GM12878 (cell line): Measurements from ENCODE around the gene SUPT3H. TPM values are rescaled to one million over a fixed set of nuclear protein-coding genes. Genes with fewer than 3 reads are reported as not detected.

Experiments
- ATAC-seq: fragments of 200-7000 bp; cut with Tn5 transposase; 3 replicates; pipeline ENCODE4 v1.9.1; 2020; ENCODE audit warnings: mild to moderate bottlenecking, moderate library complexity
- BruUV-seq: library from RNA; stranded (reverse); fragments of 400-500 nt; replicated peaks from 2 replicates; lab custom pipeline; 2021; lab: Mats Ljungman, UMichigan
- CTCF ChIA-PET: fragments of 300-600 bp; sonication (Branson Sonifier 250); formaldehyde crosslinking; extraction: SDS; loops from one replicate; lab custom pipeline; 2021; ENCODE audit warnings: inconsistent platforms; lab: Yijun Ruan, JAX
- POLR2A ChIA-PET: fragments of 350-600 bp; formaldehyde crosslinking; extraction: SDS; loops from one replicate; lab custom pipeline; 2021; ENCODE audit warnings: inconsistent platforms; lab: Charles Lee
- RAD21 ChIA-PET: fragments of 300-600 bp; sonication (Branson Sonifier 250); formaldehyde crosslinking; loops from one replicate; lab custom pipeline; 2023; ENCODE audit warnings: antibody characterized with exemption; ENCODE audit not compliant: unreplicated experiment; lab: Charles Lee
- SMC1A ChIA-PET: fragments of 300-600 bp; sonication (Branson Sonifier 250); formaldehyde crosslinking; loops from one replicate; lab custom pipeline; 2023; ENCODE audit not compliant: unreplicated experiment, uncharacterized antibody; lab: Charles Lee
- DNase-seq: peaks from one replicate; pipeline ENCODE4 v3.0.0-alpha.2; 2011; ENCODE audit warnings: low read depth, low spot score
- FAIRE-seq: peaks from 3 replicates; lab custom pipeline; 2011; peaks lifted over from hg19 to GRCh38; lab: Jason Lieb, UNC
- H2AFZ ChIP-seq: 2 replicates; pipeline ENCODE4 v1.6.0; 2011; ENCODE audit warnings: low read depth, low read length, control low read depth; ENCODE audit not compliant: control insufficient read depth
- H3K27ac ChIP-seq: 2 replicates; pipeline ENCODE4 v1.5.1; 2011; ENCODE audit warnings: control low read depth; ENCODE audit not compliant: control insufficient read depth, insufficient read depth
- H3K27me3 ChIP-seq, 2 experiments: replicated peaks in 1 of 2; 2 replicates each; pipeline versions ENCODE4 v1.6.0 to v1.6.1; 2011; ENCODE audit warnings: low read length in 1 of 2; ENCODE audit not compliant: control insufficient read depth in 2 of 2, insufficient read depth in 2 of 2
- H3K36me3 ChIP-seq, 2 experiments: 2 replicates each; pipeline ENCODE4 v1.5.1; 2011; ENCODE audit warnings: low read length in 1 of 2; ENCODE audit not compliant: control insufficient read depth in 2 of 2, insufficient read depth in 2 of 2
- H3K4me1 ChIP-seq: 2 replicates; pipeline ENCODE4 v1.6.1; 2011; ENCODE audit warnings: mild to moderate bottlenecking, low read length, moderate library complexity, mixed read lengths; ENCODE audit not compliant: control insufficient read depth, insufficient read depth
- H3K4me2 ChIP-seq: 2 replicates; pipeline ENCODE4 v1.6.0; 2011; ENCODE audit warnings: control low read depth; ENCODE audit not compliant: control insufficient read depth, insufficient read depth
- H3K4me3 ChIP-seq: fragments of 200-600 bp; sonication (generic); 2 replicates; pipeline ENCODE4 v1.5.1; 2016
- H3K79me2 ChIP-seq: 2 replicates; pipeline ENCODE4 v1.6.0; 2011; ENCODE audit warnings: low read length; ENCODE audit not compliant: control insufficient read depth, insufficient read depth
- H3K9ac ChIP-seq: 2 replicates; pipeline ENCODE4 v1.8.0; 2011; ENCODE audit warnings: low read length, control low read depth, mixed read lengths; ENCODE audit not compliant: control insufficient read depth, insufficient read depth
- H3K9me3 ChIP-seq: replicated peaks from 3 replicates; pipeline ENCODE4 v1.5.1; 2011; ENCODE audit warnings: mild to moderate bottlenecking, low read length; ENCODE audit not compliant: control insufficient read depth, insufficient read depth
- H4K20me1 ChIP-seq: 2 replicates; pipeline ENCODE4 v1.6.0; 2011; ENCODE audit not compliant: control insufficient read depth, insufficient read depth
- EGR1 ChIP-seq, 2 experiments: IDR thresholded peaks; 1 replicate in 1 of 2; 2 replicates in 1 of 2; pipeline ENCODE4 v1.6.1; 2011 to 2012; ENCODE audit warnings: low read depth in 2 of 2, low read length in 2 of 2, borderline replicate concordance in 1 of 2, mild to moderate bottlenecking in 1 of 2, moderate library complexity in 1 of 2
- HDAC6 ChIP-seq: fragments of 200-600 bp; sonication (generic); IDR thresholded peaks from one replicate; pipeline ENCODE4 v1.8.0; 2017; ENCODE audit warnings: antibody characterized with exemption; ENCODE audit not compliant: unreplicated experiment
- KAT2A ChIP-seq: conservative IDR thresholded peaks from 2 replicates; pipeline ENCODE4 v1.6.1; 2011; ENCODE audit warnings: low read depth, low read length; ENCODE audit not compliant: control insufficient read depth
- MEF2A ChIP-seq: IDR thresholded peaks from 2 replicates; pipeline ENCODE4 v1.6.1; 2011; ENCODE audit warnings: low read depth, mild to moderate bottlenecking, low read length, moderate library complexity; ENCODE audit not compliant: insufficient read depth
- MTA2 ChIP-seq: fragments of 450-650 bp; IDR thresholded peaks from 2 replicates; pipeline ENCODE4 v1.6.1; 2016; ENCODE audit warnings: low read depth, mild to moderate bottlenecking, moderate library complexity
- NFYA ChIP-seq: IDR thresholded peaks from 2 replicates; pipeline ENCODE4 v1.6.1; 2011; ENCODE audit warnings: low read depth, mild to moderate bottlenecking, low read length, improper control_type of control experiment, borderline replicate concordance
- NR2C1 ChIP-seq: fragments of 450-650 bp; IDR thresholded peaks from 2 replicates; pipeline ENCODE4 v1.6.1; 2017; ENCODE audit warnings: antibody characterized with exemption, mild to moderate bottlenecking, moderate library complexity
- SUZ12 ChIP-seq: fragments of 200-600 bp; sonication (generic); IDR thresholded peaks from one replicate; pipeline ENCODE4 v1.6.1; 2018; ENCODE audit warnings: antibody characterized with exemption, mild to moderate bottlenecking; ENCODE audit not compliant: unreplicated experiment
- TAF1 ChIP-seq: IDR thresholded peaks from 2 replicates; pipeline ENCODE4 v1.6.1; 2011; ENCODE audit warnings: mild to moderate bottlenecking, low read depth, low read length, borderline replicate concordance
- TCF7 ChIP-seq: IDR thresholded peaks from 2 replicates; pipeline ENCODE4 v1.6.1; 2014; ENCODE audit warnings: antibody characterized with exemption, borderline replicate concordance
- WGBS: methylation state at CpG from one replicate; pipeline ENCODE4 v1.1.6; 2016; ENCODE audit warnings: low lambda C conversion rate; ENCODE audit not compliant: insufficient replicate concordance, insufficient coverage; ENCODE audit errors: missing lambda C conversion rate; 5-methylcytosine and 5-hydroxymethylcytosine counted together
- in situ Hi-C: fragments of 300-500 bp; cut with MboI; formaldehyde crosslinking; loops from 9 replicates; pipeline ENCODE4 v1.14.3; 2018; ENCODE audit warnings: mixed read lengths
- intact Hi-C: fragments of 100-400 bp; cut with micrococcal nuclease; formaldehyde crosslinking; loops from one replicate; pipeline ENCODE4 v1.14.2; 2022; ENCODE audit not compliant: unreplicated experiment
- polyA plus RNA-seq, 11 experiments: library from polyadenylated mRNA; depleted of rRNA in 4 of 11; unstranded in 6 of 11; stranded (reverse) in 5 of 11; fragments of >200 nt; fragmentation: Nextera tagmentation in 4 of 11; fragmentation: Illumina TruSeq in 1 of 11; extraction: Ambion mirVana in 4 of 11; extraction: Trizol in 1 of 11; gene quantifications; 1 replicate in 1 of 11; 2 replicates in 10 of 11; pipeline versions ENCODE4 v1.2.1 to v1.2.3, GENCODE V29; 2011 to 2016; ENCODE audit warnings: inconsistent platforms in 2 of 11, missing spikeins in 2 of 11, low read depth in 1 of 11
- total RNA-seq, 4 experiments: library from RNA; depleted of rRNA in 3 of 4; stranded (reverse); fragments of >200 nt in 3 of 4; fragmentation: Illumina TruSeq in 1 of 4; extraction: Trizol in 1 of 4; gene quantifications; 2 replicates each; pipeline versions ENCODE4 v1.2.1 to v1.2.3, GENCODE V29; 2013 to 2021
- TF ChIP-seq, protein P1 (sequence below), 3 experiments: IDR thresholded peaks in 2 of 3; conservative IDR thresholded peaks in 1 of 3; 2 replicates each; pipeline ENCODE4 v1.5.1; 2011; ENCODE audit warnings: low read depth in 3 of 3, low read length in 3 of 3, mild to moderate bottlenecking in 3 of 3, control low read depth in 2 of 3, moderate library complexity in 2 of 3, inconsistent platforms in 1 of 3, mixed read lengths in 1 of 3; ENCODE audit not compliant: control insufficient read depth in 2 of 3, insufficient read depth in 1 of 3; ENCODE audit errors: extremely low read depth in 1 of 3

Gene SUPT3H
- total and polyA plus RNA-seq, 10 of the 15 experiments (the other 5 are each of a cell fraction or from before 2014, with no cell fraction given), result 0.51 to 3.7 (median 2.0) TPM

DNA sequence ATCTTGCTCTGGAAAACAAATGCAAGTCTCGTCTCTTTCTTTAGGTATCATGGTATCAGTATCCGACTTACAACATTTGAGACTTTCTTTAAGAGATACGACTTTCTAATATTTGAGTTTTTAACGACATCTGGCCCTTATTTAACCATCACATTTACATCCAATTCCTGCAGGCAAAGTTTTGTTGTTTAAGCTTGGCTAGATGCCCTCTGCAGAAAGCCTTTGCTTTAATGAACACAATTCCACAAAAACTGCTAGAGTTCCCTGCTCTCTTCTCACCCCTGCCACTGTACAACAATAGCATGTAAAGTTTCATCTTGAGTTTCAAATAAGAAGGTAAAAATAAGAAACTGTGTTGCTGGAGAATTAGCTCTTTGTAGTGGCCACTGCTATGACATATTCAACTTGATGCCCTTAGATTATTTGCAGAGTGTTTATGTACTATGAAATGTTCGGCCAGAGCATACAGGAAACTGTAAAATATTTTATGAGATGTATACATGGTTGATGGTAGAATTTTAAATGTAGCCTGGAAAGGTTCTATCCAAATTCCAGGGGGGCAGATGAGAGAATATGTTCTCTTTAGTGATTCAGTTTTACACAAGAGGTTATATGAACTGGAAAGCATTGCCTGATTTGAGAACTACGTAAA is 551.6 kb downstream of the SUPT3H start:
- Histone ChIP-seq H2AFZ (no peak overlapping the region), H3K4me1 (peaks cover 9% of the 10 kb centered on the region), H4K20me1 (no peaks in the 10 kb centered on the region), H3K27ac (no peak overlapping the region), H3K27me3 (no peaks in the 10 kb centered on the region), H3K36me3 (no peaks in the 10 kb centered on the region), H3K9me3 (no peaks in the 10 kb centered on the region; the same call in 2 of the 3 replicates), H3K4me3 (no peak overlapping the region), H3K4me2 (no peak overlapping the region), H3K9ac (no peak overlapping the region), H3K79me2 (no peaks in the 10 kb centered on the region)
- FAIRE-seq (no peak), DNase-seq (no peak), ATAC-seq (no peak)
- BruUV-seq, result no TSS peak
- no peak for TF ChIP-seq SUZ12
- ChIA-PET POLR2A (no interaction called here), SMC1A (interaction anchor here (0.6 to 1.3 kb wide), 2 partner anchors 64 to 125 kb away, joined by 3 to 5 read pairs; no protein-coding TSS in a partner anchor), RAD21 (no interaction called here), CTCF (interaction anchor here (0.8 to 1.1 kb wide), 2 partner anchors 9 to 13 kb away, joined by 5 read pairs; no protein-coding TSS in a partner anchor)
- WGBS, result 41% methylated on average over 6 of the region's 6 CpGs
- in situ Hi-C loops (no loop called here), intact Hi-C loops (no loop called here)

- in situ Hi-C loops, result no loop called here
- Histone ChIP-seq H3K9ac (no peak overlapping the region), H3K4me1 (peaks cover 9% of the 10 kb centered on the region), H4K20me1 (no peaks in the 10 kb centered on the region), H3K27ac (no peak overlapping the region), H3K79me2 (no peaks in the 10 kb centered on the region), H2AFZ (no peak overlapping the region), H3K4me3 (no peak overlapping the region), H3K27me3 (no peaks in the 10 kb centered on the region)
- no peak for ATAC-seq
- BruUV-seq, result no TSS peak
- ChIA-PET CTCF (interaction anchor here (0.8 to 1.1 kb wide), 3 partner anchors 9 to 170 kb away, joined by 3 to 5 read pairs (median 5); no protein-coding TSS in a partner anchor), SMC1A (interaction anchor here (1.4 to 1.5 kb wide), 2 partner anchors 9 to 45 kb away, joined by 3 to 6 read pairs; no protein-coding TSS in a partner anchor), POLR2A (no interaction called here)
- FAIRE-seq, result no peak
- no peak for TF ChIP-seq KAT2A
- no peak for TF ChIP-seq MEF2A
- TF ChIP-seq NFYA, result no peak
- no peak for TF ChIP-seq EGR1 (IDR thresholded peaks at IDR 0.05; ENCODE audit: borderline replicate concordance in 1 of 2, low read depth in 2 of 2, low read length in 2 of 2)
- TF ChIP-seq MTA2, result no peak
- no peak for TF ChIP-seq TAF1
- no peak for TF ChIP-seq TCF7
- no peak for TF ChIP-seq HDAC6
- TF ChIP-seq NR2C1, result no peak
- TF ChIP-seq, protein P1, sequence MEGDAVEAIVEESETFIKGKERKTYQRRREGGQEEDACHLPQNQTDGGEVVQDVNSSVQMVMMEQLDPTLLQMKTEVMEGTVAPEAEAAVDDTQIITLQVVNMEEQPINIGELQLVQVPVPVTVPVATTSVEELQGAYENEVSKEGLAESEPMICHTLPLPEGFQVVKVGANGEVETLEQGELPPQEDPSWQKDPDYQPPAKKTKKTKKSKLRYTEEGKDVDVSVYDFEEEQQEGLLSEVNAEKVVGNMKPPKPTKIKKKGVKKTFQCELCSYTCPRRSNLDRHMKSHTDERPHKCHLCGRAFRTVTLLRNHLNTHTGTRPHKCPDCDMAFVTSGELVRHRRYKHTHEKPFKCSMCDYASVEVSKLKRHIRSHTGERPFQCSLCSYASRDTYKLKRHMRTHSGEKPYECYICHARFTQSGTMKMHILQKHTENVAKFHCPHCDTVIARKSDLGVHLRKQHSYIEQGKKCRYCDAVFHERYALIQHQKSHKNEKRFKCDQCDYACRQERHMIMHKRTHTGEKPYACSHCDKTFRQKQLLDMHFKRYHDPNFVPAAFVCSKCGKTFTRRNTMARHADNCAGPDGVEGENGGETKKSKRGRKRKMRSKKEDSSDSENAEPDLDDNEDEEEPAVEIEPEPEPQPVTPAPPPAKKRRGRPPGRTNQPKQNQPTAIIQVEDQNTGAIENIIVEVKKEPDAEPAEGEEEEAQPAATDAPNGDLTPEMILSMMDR (IDR thresholded peaks at IDR 0.05 in 2 of 3, conservative IDR thresholded peaks at IDR 0.05 in 1 of 3; ENCODE audit: control insufficient read depth in 2 of 3, extremely low read depth in 1 of 3, insufficient read depth in 1 of 3, low read depth in 3 of 3, low read length in 3 of 3), result no peak
- TF ChIP-seq, all 136 proteins: peak for 0
- RAD21 ChIA-PET, result interaction anchor here (1.3 kb wide), 1 partner anchor 15 kb away, joined by 5 read pairs; no protein-coding TSS in a partner anchor
- intact Hi-C loops, result no loop called here
- Histone ChIP-seq H3K36me3 (no peaks in the 10 kb centered on the region), H3K4me2 (no peak overlapping the region), H3K9me3 (no peaks in the 10 kb centered on the region; the same call in 2 of the 3 replicates)
- no peak for DNase-seq
- WGBS, result 0% methylated on average over 2 of the region's 2 CpGs
Observed at GRCh38 chr6:44825273-44825672, 552.5 kb downstream of the SUPT3H start.
